OCI-LY3 (cell line): ENCODE data around the gene HIVEP2.

ENCODE experiments used
- H2AFZ ChIP-seq: fragments of 200-600, 300-600 bp; shearing (Covaris generic); 2 replicates; pipeline ENCODE4 v1.6.0; 2014; ENCODE audit warnings: antibody characterized with exemption, low read depth, low read length
- H3K27ac ChIP-seq: fragments of 200-600, 300-600 bp; sonication (generic); 2 replicates; pipeline ENCODE4 v1.5.1; 2014; ENCODE audit warnings: mild to moderate bottlenecking, low read length, moderate library complexity, mixed read lengths
- H3K27me3 ChIP-seq: fragments of 200-600, 300-600 bp; sonication (generic); 2 replicates; pipeline ENCODE4 v1.6.1; 2014; ENCODE audit warnings: low read depth, low read length, mixed read lengths
- H3K36me3 ChIP-seq: fragments of 200-600, 300-600 bp; sonication (generic); replicated peaks from 2 replicates; pipeline ENCODE3; 2014; ENCODE audit warnings: low read depth, low read length, mixed read lengths
- H3K4me1 ChIP-seq: fragments of 300-600, 200-600 bp; sonication (generic); 2 replicates; pipeline ENCODE4 v1.6.1; 2014; ENCODE audit warnings: low read length, mixed read lengths
- H3K4me2 ChIP-seq: fragments of 200-600, 300-600 bp; sonication (generic); 2 replicates; pipeline ENCODE4 v1.6.1; 2014; ENCODE audit warnings: low read length, mixed read lengths
- H3K4me3 ChIP-seq: fragments of 300-600, 200-600 bp; sonication (generic); 2 replicates; pipeline ENCODE4 v1.5.1; 2014; ENCODE audit warnings: antibody characterized with exemption, mild to moderate bottlenecking, low read length, moderate library complexity
- H3K79me2 ChIP-seq: fragments of 300-600, 200-600 bp; shearing (Covaris generic); 2 replicates; pipeline ENCODE4 v1.6.1; 2014; ENCODE audit warnings: mild to moderate bottlenecking, low read length, mixed read lengths
- H3K9ac ChIP-seq: fragments of 300-600, 200-600 bp; shearing (Covaris generic); 2 replicates; pipeline ENCODE4 v1.6.0; 2014; ENCODE audit warnings: mild to moderate bottlenecking, low read length, moderate library complexity
- H3K9me3 ChIP-seq: fragments of 200-600, 300-600 bp; shearing (Covaris generic); 2 replicates; pipeline ENCODE4 v1.6.1; 2014; ENCODE audit warnings: low read length, mixed read lengths; ENCODE audit not compliant: insufficient read depth
- H4K20me1 ChIP-seq: fragments of 200-600, 300-600 bp; sonication (generic); 2 replicates; pipeline ENCODE4 v1.6.1; 2016; ENCODE audit warnings: low read length, mixed read lengths; ENCODE audit not compliant: insufficient read depth
- CTCF ChIP-seq: fragments of 200-600, 300-600 bp; sonication (generic); IDR thresholded peaks from 2 replicates; pipeline ENCODE4 v1.5.1; 2014; ENCODE audit warnings: antibody characterized with exemption, low read length, low read depth
- EZH2phosphoT487 ChIP-seq: fragments of 200-600 bp; shearing (Covaris generic); IDR thresholded peaks from 2 replicates; pipeline ENCODE4 v1.6.1; 2018; ENCODE audit warnings: antibody characterized with exemption, mixed run types, low read depth

Gene HIVEP2

DNA sequence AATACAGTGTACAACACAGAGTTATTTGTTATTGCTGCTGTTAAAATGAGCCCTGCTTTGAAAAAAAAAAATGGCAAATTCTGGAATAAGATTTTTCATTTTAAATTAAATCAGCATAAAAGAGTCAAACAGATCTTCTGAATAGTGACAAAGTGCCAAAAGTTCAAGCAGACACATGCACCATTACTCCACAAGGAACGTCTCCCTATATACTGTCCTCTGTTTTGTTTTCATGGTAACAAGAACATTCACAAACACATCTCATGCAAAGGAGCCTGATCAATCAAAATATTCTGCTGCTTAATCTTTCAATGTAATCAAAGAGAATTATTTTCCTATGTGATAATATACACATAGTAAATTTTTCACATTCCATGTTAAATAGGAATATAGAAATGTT lies 2.7 kb downstream of the HIVEP2 start:
- no peak for TF ChIP-seq CTCF
- no peak for TF ChIP-seq EZH2phosphoT487
- Histone ChIP-seq H2AFZ (no peak overlapping the region), H3K9ac (no peak overlapping the region), H4K20me1 (peaks cover 40% of the 10 kb centered on the region), H3K27me3 (no peaks in the 10 kb centered on the region), H3K4me1 (peaks cover 13% of the 10 kb centered on the region), H3K4me2 (peak overlapping the region; percentile 96; the same call in 1 of the 2 replicates), H3K79me2 (peaks cover 87% of the 10 kb centered on the region), H3K27ac (no peak overlapping the region), H3K9me3 (no peaks in the 10 kb centered on the region), H3K4me3 (no peak overlapping the region), H3K36me3 (peaks cover 6% of the 10 kb centered on the region)

DNA sequence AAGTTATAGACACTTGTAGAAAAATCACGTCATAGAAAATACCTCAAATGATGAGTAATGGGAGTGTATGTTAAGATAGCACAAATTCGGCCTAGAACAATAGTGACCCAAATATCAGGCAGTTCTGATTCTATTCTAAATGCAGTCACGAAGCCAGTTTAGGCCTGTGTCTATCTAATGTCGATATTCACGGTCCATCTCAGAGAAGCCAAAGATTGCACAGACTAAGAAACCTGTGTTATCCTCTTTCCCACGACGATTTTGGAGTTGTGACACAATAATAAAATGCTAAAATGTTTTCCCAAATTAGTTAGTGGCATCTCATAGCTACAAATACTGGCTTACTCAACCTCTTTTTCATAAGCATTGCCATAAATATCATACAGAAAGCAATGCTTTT lies 4.0 kb downstream of the HIVEP2 start:
- Histone ChIP-seq H4K20me1 (peaks cover 40% of the 10 kb centered on the region), H3K36me3 (peaks cover 6% of the 10 kb centered on the region), H3K4me3 (no peak overlapping the region), H3K4me1 (peaks cover 13% of the 10 kb centered on the region), H3K27ac (no peak overlapping the region), H3K9me3 (no peaks in the 10 kb centered on the region), H3K79me2 (peaks cover 97% of the 10 kb centered on the region), H3K9ac (no peak overlapping the region), H3K27me3 (no peaks in the 10 kb centered on the region), H2AFZ (no peak overlapping the region), H3K4me2 (no peak overlapping the region)
- TF ChIP-seq EZH2phosphoT487 (no peak), CTCF (no peak)

DNA sequence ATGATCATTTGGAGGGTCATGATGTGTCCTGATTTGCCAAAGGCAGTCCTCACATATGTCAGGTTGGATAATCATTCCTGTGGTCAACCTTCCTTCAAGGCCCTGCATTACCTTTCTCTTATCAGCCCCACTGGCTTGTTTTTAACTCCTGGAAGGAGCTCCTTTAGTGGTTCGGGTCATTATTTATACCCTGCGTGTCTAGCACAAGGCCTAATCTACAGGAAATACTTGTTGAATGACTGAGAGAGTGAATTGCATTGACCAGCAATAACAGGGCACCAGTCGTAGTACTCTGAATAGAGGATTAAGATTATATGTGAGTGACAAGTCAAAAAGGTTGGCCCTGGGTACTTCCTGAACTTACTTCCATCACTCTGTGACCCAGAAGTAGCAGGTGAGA lies 4.5 kb downstream of the HIVEP2 start:
- no peak overlapping the region for H3K27ac ChIP-seq
- H3K4me1 ChIP-seq = peaks cover 13% of the 10 kb centered on the region
- H3K36me3 ChIP-seq = peaks cover 6% of the 10 kb centered on the region
- H3K4me3 ChIP-seq = no peak overlapping the region
- TF ChIP-seq EZH2phosphoT487 = no peak
- TF ChIP-seq CTCF = no peak
- H4K20me1 ChIP-seq = peaks cover 40% of the 10 kb centered on the region
- no peaks in the 10 kb centered on the region for H3K9me3 ChIP-seq
- no peaks in the 10 kb centered on the region for H3K27me3 ChIP-seq
- H3K79me2 ChIP-seq = peaks cover 97% of the 10 kb centered on the region
- H3K9ac ChIP-seq = no peak overlapping the region
- no peak overlapping the region for H3K4me2 ChIP-seq
- H2AFZ ChIP-seq = no peak overlapping the region

GRCh38 chr6:142938510-142938909 lies 6.5 kb downstream of the HIVEP2 start:
- no peak overlapping the region for H3K9ac ChIP-seq
- no peaks in the 10 kb centered on the region for H3K9me3 ChIP-seq
- no peak overlapping the region for H2AFZ ChIP-seq
- no peak overlapping the region for H3K4me2 ChIP-seq
- no peak overlapping the region for H3K4me3 ChIP-seq
- H3K27me3 ChIP-seq = no peaks in the 10 kb centered on the region
- no peak overlapping the region for H3K27ac ChIP-seq
- H3K79me2 ChIP-seq = peaks cover 99% of the 10 kb centered on the region
- H3K4me1 ChIP-seq = peaks cover 11% of the 10 kb centered on the region
- H4K20me1 ChIP-seq = peaks cover 56% of the 10 kb centered on the region
- no peak for TF ChIP-seq CTCF
- no peak for TF ChIP-seq EZH2phosphoT487
- H3K36me3 ChIP-seq = peaks cover 6% of the 10 kb centered on the region
